Upper lobe of left lung (tissue), 6 donors: ENCODE results near the gene GOLGA3. TPM values are rescaled to one million over a fixed set of nuclear protein-coding genes. Genes with fewer than 3 reads are reported as not detected.

ENCODE experiments used
- ATAC-seq, 2 donors: fragments of 200-7000 bp; cut with Tn5 transposase; one replicate each; pipeline ENCODE4 v1.9.1; 2022; ENCODE audit warnings: mild to moderate bottlenecking in 2 of 2, moderate library complexity in 2 of 2; ENCODE audit not compliant: low FRiP score in 2 of 2
- DNase-seq, 2 donors: peaks; one replicate each; pipeline ENCODE4 v3.0.0-alpha.2; 2019 to 2020
- H3K27ac ChIP-seq, 4 donors: fragments of 200-600 bp; sonication (generic); one replicate each; pipeline ENCODE4 v1.5.1; 2016 to 2019
- H3K27me3 ChIP-seq, 4 donors: fragments of 200-600 bp; sonication (generic); one replicate each; pipeline ENCODE4 v1.5.1; 2017 to 2019
- H3K36me3 ChIP-seq, 4 donors: fragments of 200-600 bp; sonication (generic); one replicate each; pipeline ENCODE4 v1.5.1; 2016 to 2019
- H3K4me1 ChIP-seq, 4 donors: fragments of 200-600 bp; sonication (generic); one replicate each; pipeline ENCODE4 v1.5.1; 2018 to 2019
- H3K4me3 ChIP-seq, 4 donors: fragments of 200-600 bp; sonication (generic); one replicate each; pipeline ENCODE4 v1.5.1; 2017 to 2019; ENCODE audit warnings: mild to moderate bottlenecking in 2 of 4, moderate library complexity in 1 of 4
- H3K9me3 ChIP-seq, 4 donors: fragments of 200-600 bp; sonication (generic); one replicate each; pipeline ENCODE4 v1.5.1; 2018 to 2019
- CTCF ChIP-seq, 6 experiments: fragments of 450-650 bp in 4 of 6; fragments of 200-600 bp in 2 of 6; sonication (generic) in 2 of 6; IDR thresholded peaks; one replicate each; pipeline ENCODE4 v1.5.1; 2016 to 2019; ENCODE audit warnings: antibody characterized with exemption in 6 of 6
- EP300 ChIP-seq, 4 donors: sonication (generic); formaldehyde crosslinking; IDR thresholded peaks; one replicate each; pipeline ENCODE4 v1.5.1; 2017; ENCODE audit warnings: antibody characterized with exemption in 4 of 4, control low read depth in 2 of 4
- POLR2A ChIP-seq, 4 donors: fragments of 450-650 bp; IDR thresholded peaks; one replicate each; pipeline ENCODE4 v1.5.1; 2016 to 2017; ENCODE audit warnings: antibody characterized with exemption in 4 of 4, mild to moderate bottlenecking in 2 of 4
- POLR2AphosphoS5 ChIP-seq, 2 donors: sonication (generic); formaldehyde crosslinking; IDR thresholded peaks; one replicate each; pipeline ENCODE4 v1.5.1; 2017; ENCODE audit warnings: antibody characterized with exemption in 2 of 2
- WGBS, 2 donors: methylation state at CpG; one replicate each; pipeline ENCODE4 v1.1.5; 2017 to 2018; 5-methylcytosine and 5-hydroxymethylcytosine counted together
- total RNA-seq, 6 donors: library from RNA; depleted of rRNA in 4 of 6; stranded (reverse); fragments of >200 nt in 4 of 6; gene quantifications; one replicate each; pipeline versions ENCODE4 v1.1.0 to v1.2.1, GENCODE V29; 2016 to 2021
- donor health status: DM: no; HTN: no; CAD: no; lungs with moderate emphysema.
- donor health status: DM: no; HTN: yes; CAD: no; lungs with severe emphysema.

Gene GOLGA3
- total RNA-seq, 6 donors from 2014 or later, result 53.8 to 116 (median 77.9) TPM

DNA sequence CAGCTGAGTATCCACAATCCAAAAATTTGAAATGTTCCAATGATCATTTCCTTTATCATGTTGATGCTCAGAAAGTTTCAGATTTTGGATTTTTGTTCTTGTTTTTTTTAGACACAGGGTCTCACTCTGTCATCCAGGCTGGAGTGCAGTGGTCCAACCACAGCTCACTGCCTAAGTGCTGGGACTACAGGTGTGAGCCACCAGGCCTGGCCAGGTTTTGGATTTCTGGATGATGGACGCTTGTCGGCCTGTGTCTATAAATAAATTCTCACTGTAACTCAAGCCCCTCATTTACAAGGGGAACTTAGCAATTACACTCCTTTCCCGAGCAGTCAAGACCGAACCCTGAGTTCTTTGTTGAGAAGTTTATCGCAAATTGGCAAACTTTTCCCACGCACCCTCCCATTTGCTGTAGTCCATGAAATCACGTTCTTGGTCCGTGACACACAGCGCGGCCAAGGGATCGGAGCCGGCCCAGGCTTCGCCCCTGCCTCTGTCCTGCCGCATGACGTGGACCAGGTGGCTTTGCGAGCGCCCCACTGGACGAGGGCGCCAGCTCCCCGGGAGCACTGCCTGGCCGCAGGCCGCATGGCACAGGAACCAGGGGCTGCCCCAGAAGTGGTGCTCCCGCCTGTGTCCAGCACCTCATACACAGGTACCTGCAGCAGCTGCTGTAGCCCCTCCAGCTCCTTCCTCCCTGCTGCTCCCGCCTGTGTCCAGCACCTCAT is 53.0 kb downstream of the GOLGA3 start:
- H3K27ac ChIP-seq, result no peak overlapping the region
- WGBS, 2 donors, result 94 to 97% methylated on average over 14 to 21 of the region's 24 CpGs
- ATAC-seq, result no peak
- no peaks in the 10 kb centered on the region for H3K27me3 ChIP-seq
- H3K9me3 ChIP-seq, result no peaks in the 10 kb centered on the region
- DNase-seq, result peak in 1 of 2 donors; percentile 75
- H3K4me3 ChIP-seq, result no peak overlapping the region
- no peak for TF ChIP-seq CTCF (IDR thresholded peaks at IDR 0.05)
- TF ChIP-seq POLR2A (IDR thresholded peaks at IDR 0.05), result no peak
- no peak for TF ChIP-seq POLR2AphosphoS5 (IDR thresholded peaks at IDR 0.05)
- TF ChIP-seq EP300 (IDR thresholded peaks at IDR 0.05), result no peak
- H3K36me3 ChIP-seq, result peaks cover 35 to 99% (median 74%) of the 10 kb centered on the region in 4 donors
- H3K4me1 ChIP-seq, result peaks cover 0 to 5% (median 2%) of the 10 kb centered on the region in 4 donors

- peaks cover 35 to 91% (median 65%) of the 10 kb centered on the region in 4 donors for H3K36me3 ChIP-seq
- no peak overlapping the region for H3K4me3 ChIP-seq
- no peaks in the 10 kb centered on the region for H3K27me3 ChIP-seq
- 87 to 92% methylated on average over 28 to 30 of the region's 30 CpGs for WGBS, 2 donors
- no peak overlapping the region for H3K27ac ChIP-seq
- DNase-seq, result peak in 1 of 2 donors; percentile 80
- no peak for TF ChIP-seq POLR2A (IDR thresholded peaks at IDR 0.05)
- no peak for TF ChIP-seq CTCF (IDR thresholded peaks at IDR 0.05)
- no peak for TF ChIP-seq EP300 (IDR thresholded peaks at IDR 0.05)
- TF ChIP-seq POLR2AphosphoS5 (IDR thresholded peaks at IDR 0.05), result no peak
- H3K4me1 ChIP-seq, result peaks cover 0 to 9% (median 5%) of the 10 kb centered on the region in 4 donors
- ATAC-seq, result no peak
- no peaks in the 10 kb centered on the region for H3K9me3 ChIP-seq
These were observed 53.9 kb downstream of the GOLGA3 start for GRCh38 chr12:132774646-132775275.

DNA sequence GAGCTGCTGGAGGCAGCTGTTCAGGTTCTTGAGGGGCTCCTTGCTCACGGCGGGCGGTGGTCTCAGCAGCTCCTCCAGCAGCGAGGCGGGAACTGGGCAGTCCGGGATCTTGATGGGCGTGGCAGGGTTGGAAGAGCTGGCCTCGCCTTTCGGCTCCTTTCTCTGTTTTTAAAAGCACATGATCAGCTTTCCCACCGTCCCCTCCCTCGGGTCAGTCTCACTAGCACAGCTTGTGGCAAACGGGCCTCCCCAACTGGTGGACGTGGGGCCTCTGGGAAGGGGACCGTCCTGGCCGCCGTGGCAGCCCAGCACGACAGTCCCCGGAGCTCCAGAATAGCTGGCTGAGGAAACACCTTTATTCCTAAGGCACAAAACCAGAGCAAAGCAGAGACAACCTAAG is 54.5 kb downstream of the GOLGA3 start:
- TF ChIP-seq CTCF (IDR thresholded peaks at IDR 0.05), result no peak
- TF ChIP-seq POLR2A (IDR thresholded peaks at IDR 0.05), result no peak
- TF ChIP-seq EP300 (IDR thresholded peaks at IDR 0.05), result no peak
- TF ChIP-seq POLR2AphosphoS5 (IDR thresholded peaks at IDR 0.05), result no peak
- DNase-seq (peak in 1 of 2 donors; percentile 60), ATAC-seq (no peak)
- H3K4me3 ChIP-seq, result no peak overlapping the region
- H3K9me3 ChIP-seq, result no peaks in the 10 kb centered on the region
- peaks cover 0 to 11% (median 8%) of the 10 kb centered on the region in 4 donors for H3K4me1 ChIP-seq
- H3K36me3 ChIP-seq, result peaks cover 30 to 91% (median 62%) of the 10 kb centered on the region in 4 donors
- WGBS, 2 donors, result 93 to 94% methylated on average over 10 to 18 of the region's 18 CpGs
- H3K27ac ChIP-seq, result no peak overlapping the region
- no peaks in the 10 kb centered on the region for H3K27me3 ChIP-seq

GRCh38 chr12:132773077-132773955 is 55.4 kb downstream of the GOLGA3 start:
- ATAC-seq, result no peak

More at GRCh38 chr12:132773077-132773955, 55.4 kb downstream of the GOLGA3 start:
- DNase-seq, result peak in 1 of 2 donors; percentile 75
- no peaks in the 10 kb centered on the region for H3K9me3 ChIP-seq
- H3K27me3 ChIP-seq, result no peaks in the 10 kb centered on the region
- H3K4me1 ChIP-seq, result peaks cover 0 to 19% (median 16%) of the 10 kb centered on the region in 4 donors
- TF ChIP-seq POLR2A (IDR thresholded peaks at IDR 0.05), result no peak
- no peak for TF ChIP-seq EP300 (IDR thresholded peaks at IDR 0.05)
- peaks cover 29 to 82% (median 58%) of the 10 kb centered on the region in 4 donors for H3K36me3 ChIP-seq
- no peak overlapping the region for H3K4me3 ChIP-seq
- WGBS, 2 donors, result 92 to 94% methylated on average over 32 to 41 of the region's 41 CpGs
- H3K27ac ChIP-seq, result no peak overlapping the region
